Astrocyte of the cerebellum (primary cell): Measurements from ENCODE around the gene KAT8.
A peak's percentile ranks its signal among the peaks of the same experiment; 100 is the strongest.
"Not testable (repeated sequence)": the region's sequence is repeated elsewhere in the genome, so short reads cannot be mapped to it uniquely, and the experiment has no call there.

ENCODE experiments used
- DNase-seq: peaks from one replicate; pipeline ENCODE4 v3.0.0-alpha.2; 2011; ENCODE audit warnings: low read depth
- H3K4me3 ChIP-seq: 2 replicates; pipeline ENCODE4 v1.5.1; 2011; ENCODE audit warnings: mild to moderate bottlenecking, low read depth, low read length, moderate library complexity
- in situ Hi-C: cut with HindIII; loops from 2 replicates; pipeline ENCODE4 v1.10.0; 2017; ENCODE audit warnings: low sequenced_read_pairs
- TF ChIP-seq, protein P1 (sequence below): IDR thresholded peaks from 2 replicates; pipeline ENCODE4 v1.5.1; 2012; ENCODE audit warnings: low read length, low read depth, moderate library complexity, mild to moderate bottlenecking; ENCODE audit errors: missing control alignments

KAT8 gene

DNA sequence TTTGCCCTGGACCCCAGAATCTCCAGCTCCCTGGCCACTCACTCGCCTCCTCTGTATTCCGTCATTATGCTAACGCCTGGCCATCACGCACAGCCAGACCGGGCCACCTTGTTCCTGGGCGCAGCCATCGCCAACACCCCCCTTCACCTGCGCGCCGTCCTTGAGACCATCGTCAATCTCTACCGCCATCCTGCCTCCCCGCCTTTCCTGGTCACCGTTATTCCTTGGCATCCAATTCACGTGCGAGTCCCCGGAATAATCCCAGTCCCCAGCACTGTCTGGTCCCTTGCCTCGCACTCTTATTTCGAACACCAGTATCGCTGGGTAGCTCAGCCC, 23.4 kb upstream of the KAT8 start:
- no peak for DNase-seq
- in situ Hi-C loops = no loop called here
- peak overlapping the region; percentile 90 for H3K4me3 ChIP-seq
- TF ChIP-seq, protein P1, sequence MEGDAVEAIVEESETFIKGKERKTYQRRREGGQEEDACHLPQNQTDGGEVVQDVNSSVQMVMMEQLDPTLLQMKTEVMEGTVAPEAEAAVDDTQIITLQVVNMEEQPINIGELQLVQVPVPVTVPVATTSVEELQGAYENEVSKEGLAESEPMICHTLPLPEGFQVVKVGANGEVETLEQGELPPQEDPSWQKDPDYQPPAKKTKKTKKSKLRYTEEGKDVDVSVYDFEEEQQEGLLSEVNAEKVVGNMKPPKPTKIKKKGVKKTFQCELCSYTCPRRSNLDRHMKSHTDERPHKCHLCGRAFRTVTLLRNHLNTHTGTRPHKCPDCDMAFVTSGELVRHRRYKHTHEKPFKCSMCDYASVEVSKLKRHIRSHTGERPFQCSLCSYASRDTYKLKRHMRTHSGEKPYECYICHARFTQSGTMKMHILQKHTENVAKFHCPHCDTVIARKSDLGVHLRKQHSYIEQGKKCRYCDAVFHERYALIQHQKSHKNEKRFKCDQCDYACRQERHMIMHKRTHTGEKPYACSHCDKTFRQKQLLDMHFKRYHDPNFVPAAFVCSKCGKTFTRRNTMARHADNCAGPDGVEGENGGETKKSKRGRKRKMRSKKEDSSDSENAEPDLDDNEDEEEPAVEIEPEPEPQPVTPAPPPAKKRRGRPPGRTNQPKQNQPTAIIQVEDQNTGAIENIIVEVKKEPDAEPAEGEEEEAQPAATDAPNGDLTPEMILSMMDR = no peak

DNA sequence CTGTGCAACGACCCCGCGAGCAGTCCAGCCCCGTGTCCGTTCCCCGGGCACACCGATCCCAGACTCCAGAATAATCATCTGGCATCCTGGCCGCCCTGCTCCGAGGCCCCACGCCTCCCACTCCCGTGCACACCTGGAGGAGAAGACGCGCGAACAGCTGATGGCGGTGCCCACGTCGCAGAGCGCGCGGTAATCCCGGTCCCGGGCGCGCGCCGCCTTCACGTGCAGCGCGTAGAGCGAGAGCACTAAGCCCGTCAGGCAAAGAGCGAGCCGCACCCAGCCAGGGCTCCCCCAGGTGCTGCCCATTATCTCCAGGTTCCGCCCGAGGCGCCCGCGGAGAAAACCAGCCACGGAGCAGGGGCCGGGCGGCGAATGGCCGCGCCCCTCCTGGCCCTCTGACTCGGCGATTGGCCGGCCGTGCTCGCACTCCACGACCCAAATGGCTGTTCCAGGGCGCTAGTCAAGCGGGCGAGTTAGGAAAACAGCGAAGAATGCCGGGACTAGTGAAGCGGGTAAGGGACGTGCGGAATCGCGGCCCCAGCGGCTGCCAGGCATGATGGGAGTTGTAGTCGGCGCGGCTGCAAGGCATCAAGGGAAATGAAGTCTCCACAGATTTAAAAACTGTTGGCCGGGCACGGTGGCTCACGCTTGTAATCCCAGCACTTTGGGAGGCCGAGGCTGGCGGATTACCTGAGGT, 22.9 kb upstream of the KAT8 start, which contains the start of gene VKORC1:
Gene VKORC1, minus strand, starts transcription at position 374 of the 697 bp plus-strand sequence. Its CDS starts 68 bp downstream, at position 306.
- TF ChIP-seq, protein P1 = no peak
- H3K4me3 ChIP-seq = peak within 1 kb of the TSS; percentile 90
- in situ Hi-C loops = no loop called here
- peak; percentile 96 for DNase-seq

DNA sequence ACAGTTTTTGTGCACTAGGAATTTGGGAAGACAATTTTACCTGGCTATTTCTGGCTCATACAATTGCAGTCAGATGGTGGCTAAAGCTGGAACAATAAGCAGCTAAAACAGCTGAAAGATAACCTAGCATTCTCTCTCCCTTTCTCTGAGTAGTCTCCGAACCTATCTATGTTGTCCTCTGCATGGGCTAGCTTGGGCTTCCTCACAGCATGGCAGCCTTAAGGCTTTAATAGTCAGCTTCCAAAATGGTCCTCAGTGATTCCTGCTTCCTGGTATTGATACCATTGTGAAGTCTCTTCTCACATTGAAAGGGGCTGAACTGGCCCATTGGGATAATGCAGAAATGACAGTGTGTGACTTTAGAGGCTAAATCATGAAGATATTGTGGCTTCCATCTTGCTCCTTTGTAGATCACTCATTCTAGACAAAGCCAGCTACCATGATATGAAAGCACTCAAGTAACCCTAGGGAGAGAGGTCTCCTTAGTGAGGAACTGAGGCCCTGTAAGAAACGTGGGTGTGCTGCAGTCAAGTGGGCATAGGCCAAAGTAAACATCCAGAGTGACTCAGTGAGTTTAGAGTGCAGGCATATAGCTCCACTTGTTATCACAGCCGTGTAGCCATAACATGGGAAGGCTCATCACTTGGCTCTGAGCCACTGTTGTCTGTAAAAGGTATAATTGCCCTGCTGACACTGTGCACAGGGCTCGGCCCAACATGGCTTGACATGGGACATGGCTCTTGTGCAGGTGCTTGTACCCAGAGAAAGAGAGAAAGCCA, 17.4 kb upstream of the KAT8 start:
- in situ Hi-C loops = no loop called here
- TF ChIP-seq, protein P1 = no peak
- no peak for DNase-seq
- no peak overlapping the region for H3K4me3 ChIP-seq

DNA sequence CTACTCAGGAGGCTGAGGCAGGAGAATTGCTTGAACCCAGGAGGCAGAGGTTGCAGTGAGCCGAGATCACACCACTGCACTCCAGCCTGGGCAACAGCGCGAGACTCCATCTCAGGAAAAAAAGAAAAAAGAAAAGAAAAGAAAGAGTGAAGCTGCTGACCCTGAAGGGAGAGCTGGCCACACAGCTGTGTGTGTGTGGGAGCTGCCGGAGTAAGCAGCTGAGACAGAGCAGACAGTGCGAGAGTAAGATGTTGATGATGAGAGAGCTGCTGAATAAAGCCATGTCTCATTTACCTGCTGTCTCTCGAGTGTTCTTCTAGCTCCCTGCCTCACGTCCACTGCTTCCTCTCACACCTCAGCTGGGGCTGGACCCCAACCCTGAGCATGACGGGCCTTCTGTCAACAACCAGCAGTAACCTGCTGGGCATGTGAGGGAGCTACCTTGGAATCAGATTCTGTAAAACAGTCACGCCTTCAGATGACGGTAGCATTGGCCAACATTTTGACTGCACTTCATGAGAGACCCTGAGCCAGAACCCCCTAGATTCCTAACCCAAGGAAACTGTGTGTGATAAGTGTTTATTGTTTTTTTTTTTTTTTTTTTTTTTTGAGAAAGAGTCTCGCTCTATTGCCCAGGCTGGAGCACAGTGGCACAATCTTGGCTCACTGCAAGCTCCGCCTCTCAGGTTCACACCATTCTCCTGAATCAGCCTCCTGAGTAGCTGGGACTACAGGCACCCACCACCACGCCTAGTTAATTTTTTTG, 16.4 kb upstream of the KAT8 start:
- DNase-seq, in situ Hi-C loops, H3K4me3 ChIP-seq: not testable (repeated sequence)

DNA sequence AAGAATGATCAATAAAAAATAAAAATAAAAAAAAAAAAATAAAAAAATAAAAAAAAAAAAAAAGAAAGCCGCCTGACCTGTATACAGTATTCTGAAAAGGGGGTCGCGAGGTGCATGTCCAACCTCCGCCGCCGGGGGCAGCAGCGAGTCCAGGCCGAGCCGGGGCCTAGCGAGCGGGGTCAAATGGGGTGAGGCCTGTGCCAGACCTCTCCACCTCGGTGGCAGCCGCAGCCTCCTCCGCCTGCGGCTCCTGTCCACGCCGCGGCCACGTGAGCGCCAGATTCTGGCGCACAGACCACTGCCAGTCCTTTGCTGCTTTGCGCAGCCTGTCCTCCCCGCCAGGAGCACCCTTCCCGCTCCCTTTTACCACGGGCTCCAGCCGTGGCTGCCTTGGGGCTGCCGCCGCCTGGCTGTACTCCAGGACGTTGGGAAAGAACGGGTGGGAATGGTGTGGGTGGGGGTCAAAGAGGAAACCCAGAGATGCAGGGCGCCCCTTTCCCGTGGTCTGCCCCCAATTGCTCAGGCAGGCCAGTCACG, 11.7 kb upstream of the KAT8 start:
- TF ChIP-seq, protein P1 = peak; percentile 80
- in situ Hi-C loops = no loop called here

DNA sequence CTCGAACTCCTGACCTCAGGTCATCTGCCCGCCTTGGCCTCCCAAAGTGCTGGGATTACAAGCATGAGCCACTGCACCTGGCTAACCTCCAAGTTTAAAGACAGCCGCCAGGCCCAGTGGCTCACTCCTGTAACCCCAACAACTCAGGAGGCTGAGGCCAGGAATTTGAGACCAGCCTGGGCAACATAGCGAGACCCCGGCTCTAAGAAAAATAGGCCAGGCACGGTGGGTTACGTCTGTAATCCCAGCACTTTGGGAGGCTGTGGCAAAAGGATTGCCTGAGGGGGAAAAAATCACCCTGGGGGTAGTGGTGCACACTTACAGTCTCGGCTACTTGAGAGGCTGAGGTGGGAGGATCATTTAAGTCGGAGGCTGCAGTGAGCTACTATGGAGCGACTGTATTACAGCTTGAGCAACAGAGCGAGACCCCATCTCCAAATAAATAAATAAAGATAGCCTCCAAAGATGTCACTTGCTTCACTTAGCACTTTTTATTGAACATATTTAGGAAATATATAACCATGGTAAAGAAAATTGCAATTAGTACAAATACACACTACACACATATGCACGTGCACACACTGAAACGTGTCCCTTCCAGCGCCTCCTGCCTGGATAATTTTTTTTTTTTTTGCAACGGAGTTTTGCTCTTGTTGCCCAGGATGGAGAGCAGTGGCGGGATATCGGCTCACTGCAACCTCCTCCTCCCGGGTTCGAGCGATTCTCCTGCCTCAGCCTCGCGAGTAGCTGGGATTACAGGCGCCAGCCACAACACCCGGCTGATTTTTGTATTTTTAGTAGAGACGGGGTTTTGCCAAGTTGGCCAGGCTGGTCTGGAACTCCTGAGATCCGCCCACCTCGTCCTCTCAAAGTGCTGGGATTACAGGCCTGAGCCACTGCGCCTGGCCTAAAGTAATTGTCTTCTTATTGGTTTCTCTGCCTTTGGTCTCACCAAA, 10.7 kb upstream of the KAT8 start:
- in situ Hi-C loops = no loop called here
- no peak overlapping the region for H3K4me3 ChIP-seq
- no peak for DNase-seq
- TF ChIP-seq, protein P1 = no peak

More for the DNA sequence above, 11.7 kb upstream of the KAT8 start:
- no peak overlapping the region for H3K4me3 ChIP-seq
- DNase-seq = no peak
